Osteocyte (in vitro differentiated cells): ENCODE results near the gene RASSF10. TPM values are rescaled to one million over a fixed set of nuclear protein-coding genes. Genes with fewer than 3 reads are reported as not detected.

Experiments used
- DNase-seq: peaks from one replicate; pipeline ENCODE4 v3.0.0; 2021; ENCODE audit warnings: mixed read lengths; ENCODE audit not compliant: unreplicated experiment; ENCODE audit errors: extremely low spot score
- H3K27ac Mint-ChIP-seq: one replicate; pipeline ENCODE4 v1.8.0; 2021; ENCODE audit warnings: mild to moderate bottlenecking, mixed read lengths; ENCODE audit not compliant: unreplicated experiment
- H3K27me3 Mint-ChIP-seq: one replicate; pipeline ENCODE4 v1.8.0; 2021; ENCODE audit warnings: mixed read lengths; ENCODE audit not compliant: unreplicated experiment
- H3K36me3 Mint-ChIP-seq: one replicate; pipeline ENCODE4 v1.8.0; 2021; ENCODE audit warnings: mixed read lengths; ENCODE audit not compliant: unreplicated experiment
- H3K4me1 Mint-ChIP-seq: one replicate; pipeline ENCODE4 v1.8.0; 2021; ENCODE audit warnings: mixed read lengths; ENCODE audit not compliant: unreplicated experiment
- H3K4me3 Mint-ChIP-seq: one replicate; pipeline ENCODE4 v1.8.0; 2021; ENCODE audit warnings: mild to moderate bottlenecking, moderate library complexity, mixed read lengths; ENCODE audit not compliant: unreplicated experiment
- H3K9me3 Mint-ChIP-seq: one replicate; pipeline ENCODE4 v1.8.0; 2021; ENCODE audit warnings: mixed read lengths; ENCODE audit not compliant: unreplicated experiment
- CTCF ChIP-seq: fragments of 200-600 bp; sonication (generic); IDR thresholded peaks from 2 replicates; pipeline ENCODE4 v1.5.0; 2021; ENCODE audit warnings: antibody characterized with exemption, mild to moderate bottlenecking, moderate library complexity
- total RNA-seq: library from RNA; stranded (reverse); gene quantifications from 2 replicates; pipeline ENCODE4 v1.2.1, GENCODE V29; 2021

Gene RASSF10
- total RNA-seq, 1 donor from 2014 or later = not detected

- H3K27me3 Mint-ChIP-seq = peaks cover 32% of the 10 kb centered on the region
- no peaks in the 10 kb centered on the region for H3K4me1 Mint-ChIP-seq
- no peak overlapping the region for H3K27ac Mint-ChIP-seq
- DNase-seq = no peak
- no peaks in the 10 kb centered on the region for H3K9me3 Mint-ChIP-seq
- H3K4me3 Mint-ChIP-seq = no peak overlapping the region
- H3K36me3 Mint-ChIP-seq = no peaks in the 10 kb centered on the region
- TF ChIP-seq CTCF = no peak
Observed at GRCh38 chr11:12973528-12974181, 35.5 kb upstream of the RASSF10 start.

GRCh38 chr11:12975195-12975594, 33.9 kb upstream of the RASSF10 start:
- no peak overlapping the region for H3K4me3 Mint-ChIP-seq
- H3K27ac Mint-ChIP-seq = no peak overlapping the region
- DNase-seq = no peak

GRCh38 chr11:12979928-12980689, 29.0 kb upstream of the RASSF10 start:
- Mint-ChIP-seq H3K36me3 (no peaks in the 10 kb centered on the region), H3K27ac (no peak overlapping the region), H3K4me1 (no peaks in the 10 kb centered on the region), H3K27me3 (peaks cover 58% of the 10 kb centered on the region), H3K9me3 (no peaks in the 10 kb centered on the region), H3K4me3 (no peak overlapping the region)
- TF ChIP-seq CTCF = no peak
- no peak for DNase-seq

More at GRCh38 chr11:12975195-12975594, 33.9 kb upstream of the RASSF10 start:
- Mint-ChIP-seq H3K27me3 (peaks cover 43% of the 10 kb centered on the region), H3K36me3 (no peaks in the 10 kb centered on the region), H3K4me1 (no peaks in the 10 kb centered on the region), H3K9me3 (no peaks in the 10 kb centered on the region)
- TF ChIP-seq CTCF = no peak

- Mint-ChIP-seq H3K4me1 (no peaks in the 10 kb centered on the region), H3K36me3 (no peaks in the 10 kb centered on the region)
- no peak for DNase-seq
Observed at GRCh38 chr11:12981676-12982522, 27.2 kb upstream of the RASSF10 start.

More at GRCh38 chr11:12981676-12982522, 27.2 kb upstream of the RASSF10 start:
- TF ChIP-seq CTCF = no peak
- H3K4me3 Mint-ChIP-seq = no peak overlapping the region
- no peaks in the 10 kb centered on the region for H3K9me3 Mint-ChIP-seq
- H3K27me3 Mint-ChIP-seq = peaks cover 76% of the 10 kb centered on the region
- H3K27ac Mint-ChIP-seq = no peak overlapping the region
